ENCODE results near the gene TUBB4A.

The TUBB4A gene

GRCh38 chr19:6460099-6460884 is 41.8 kb downstream of the TUBB4A start:
- peak; percentile 89 for DNase-seq (ENCODE audit: low read depth)
- TF ChIP-seq CTCF (IDR thresholded peaks at IDR 0.05; ENCODE audit: control insufficient read depth, insufficient read depth, low read depth, low read length, missing control alignments), result peak; percentile 41
- H3K4me3 ChIP-seq (ENCODE audit: control insufficient read depth, low read depth, low read length), result peak overlapping the region; percentile 70

- H3K4me3 ChIP-seq (ENCODE audit: control insufficient read depth, low read depth, low read length), result peak within 1 kb of the TSS; percentile 70
- no peak for TF ChIP-seq CTCF (IDR thresholded peaks at IDR 0.05; ENCODE audit: control insufficient read depth, insufficient read depth, low read depth, low read length, missing control alignments)
- DNase-seq (ENCODE audit: low read depth), result peak; percentile 2
Observed at GRCh38 chr19:6459262-6460098, 42.6 kb downstream of the TUBB4A start, which contains the start of gene SLC25A23. SLC25A23 (minus strand) TSS chr19:6459792; CDS start chr19:6459628, 164 bp downstream.

- peak overlapping the region; percentile 70 for H3K4me3 ChIP-seq (ENCODE audit: control insufficient read depth, low read depth, low read length)
- no peak for DNase-seq (ENCODE audit: low read depth)
- no peak for TF ChIP-seq CTCF (IDR thresholded peaks at IDR 0.05; ENCODE audit: control insufficient read depth, insufficient read depth, low read depth, low read length, missing control alignments)
Observed at GRCh38 chr19:6458695-6459261, 43.3 kb downstream of the TUBB4A start.

GRCh38 chr19:6457958-6458694 is 44.0 kb downstream of the TUBB4A start:
- TF ChIP-seq CTCF (IDR thresholded peaks at IDR 0.05; ENCODE audit: control insufficient read depth, insufficient read depth, low read depth, low read length, missing control alignments), result no peak
- H3K4me3 ChIP-seq (ENCODE audit: control insufficient read depth, low read depth, low read length), result no peak overlapping the region
- no peak for DNase-seq (ENCODE audit: low read depth)

- no peak for DNase-seq (ENCODE audit: low read depth)
- TF ChIP-seq CTCF (IDR thresholded peaks at IDR 0.05; ENCODE audit: control insufficient read depth, insufficient read depth, low read depth, low read length, missing control alignments), result no peak
- H3K4me3 ChIP-seq (ENCODE audit: control insufficient read depth, low read depth, low read length), result no peak overlapping the region
Observed at GRCh38 chr19:6455924-6456323, 46.2 kb downstream of the TUBB4A start.
